GM18508 (cell line): Measurements from ENCODE around the gene RGS3.
A peak's percentile ranks its signal among the peaks of the same experiment; 100 is the strongest.
"Not testable (repeated sequence)": the region's sequence is repeated elsewhere in the genome, so short reads cannot be mapped to it uniquely, and the experiment has no call there.

Experiments used
- ATAC-seq: cut with Tn5 transposase; IDR thresholded peaks from one replicate; pipeline ENCODE4 v1.9.1; 2021; ENCODE audit warnings: moderate number of reproducible peaks; ENCODE audit not compliant: insufficient read depth, unreplicated experiment

Gene RGS3

GRCh38 chr9:113463418-113464285, at the start of gene RGS3:
Gene RGS3 (plus strand): TSS chr9:113463727. CDS start chr9:113463803, 76 bp downstream.
- no peak for ATAC-seq

- peak; percentile 80 for ATAC-seq
Measured at GRCh38 chr9:113416149-113416721, 47.3 kb upstream of the RGS3 start.

GRCh38 chr9:113417370-113417769, 46.2 kb upstream of the RGS3 start:
- no peak for ATAC-seq

GRCh38 chr9:113421726-113422125, 41.8 kb upstream of the RGS3 start:
- ATAC-seq = no peak

- no peak for ATAC-seq
Measured at GRCh38 chr9:113425072-113425471, 38.5 kb upstream of the RGS3 start.

GRCh38 chr9:113426701-113427100, 36.8 kb upstream of the RGS3 start:
- no peak for ATAC-seq

GRCh38 chr9:113427629-113428028, 35.9 kb upstream of the RGS3 start:
- no peak for ATAC-seq

GRCh38 chr9:113428062-113428615, 35.4 kb upstream of the RGS3 start:
- ATAC-seq = no peak

- ATAC-seq = no peak
Measured at GRCh38 chr9:113431191-113431590, 32.3 kb upstream of the RGS3 start.

- ATAC-seq = no peak
Measured at GRCh38 chr9:113436728-113437515, 26.6 kb upstream of the RGS3 start.

- not testable (repeated sequence) for ATAC-seq
Measured at GRCh38 chr9:113437716-113438115, 25.8 kb upstream of the RGS3 start.

- ATAC-seq = no peak
Measured at GRCh38 chr9:113444736-113445135, 18.8 kb upstream of the RGS3 start.

GRCh38 chr9:113446323-113446740, 17.2 kb upstream of the RGS3 start:
- no peak for ATAC-seq

- ATAC-seq = no peak
Measured at GRCh38 chr9:113449376-113449775, 14.2 kb upstream of the RGS3 start.

GRCh38 chr9:113452113-113452605, 11.4 kb upstream of the RGS3 start:
- ATAC-seq = no peak

- no peak for ATAC-seq
Measured at GRCh38 chr9:113454914-113455761, 8.4 kb upstream of the RGS3 start.

GRCh38 chr9:113456235-113456634, 7.3 kb upstream of the RGS3 start:
- ATAC-seq = no peak

- ATAC-seq = no peak
Measured at GRCh38 chr9:113461285-113461684, 2.2 kb upstream of the RGS3 start.

- ATAC-seq = no peak
Measured at GRCh38 chr9:113461943-113462342, 1.6 kb upstream of the RGS3 start.
